Globus pallidus (tissue), 1 donor: ENCODE results near the gene FBXO24.
A peak's percentile ranks its signal among the peaks of the same experiment; 100 is the strongest.

Experiments
- DNase-seq: peaks from one replicate; pipeline ENCODE4 v3.0.0-alpha.2; 2015; ENCODE audit warnings: low spot score

Gene FBXO24

DNA sequence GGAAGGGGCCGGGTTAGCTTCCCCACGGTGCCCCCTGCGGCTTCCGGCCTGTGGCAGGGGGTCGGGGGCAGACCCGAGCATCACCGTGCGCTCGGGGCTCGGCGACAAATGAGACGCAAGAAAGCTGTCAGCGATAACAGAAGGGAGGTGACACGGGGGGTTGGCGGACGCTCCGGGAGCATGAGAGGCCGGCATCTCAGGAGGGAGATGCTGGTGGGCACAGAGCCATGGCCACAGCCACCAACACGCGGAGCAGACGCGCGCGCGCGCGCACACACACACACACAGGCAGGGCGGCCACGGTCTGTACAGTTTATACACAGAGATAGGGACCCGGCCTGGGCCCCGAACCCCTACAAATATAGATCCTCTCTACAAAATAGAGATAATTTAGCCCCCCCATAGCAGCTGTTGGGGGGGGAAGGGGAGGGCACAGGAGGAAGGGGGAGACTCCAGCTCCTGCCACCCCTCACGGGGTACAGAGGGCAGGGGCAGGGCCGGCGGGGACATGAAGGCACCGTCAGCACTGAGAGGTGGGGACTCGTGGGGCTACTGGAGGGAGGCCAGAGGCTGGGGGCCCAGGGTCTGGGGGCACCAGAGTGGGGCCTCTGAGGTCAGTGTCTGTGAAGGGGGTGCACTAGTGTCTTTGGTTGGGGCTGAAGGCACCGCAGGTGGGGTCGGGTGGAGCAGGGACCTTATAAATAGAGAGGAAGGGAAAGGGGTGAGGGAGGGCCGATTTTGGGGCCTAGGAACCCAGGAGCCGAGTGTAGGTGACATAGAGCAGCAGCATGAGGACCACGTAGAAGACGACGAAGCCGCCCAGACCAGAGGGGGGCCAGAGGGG is 11.5 kb upstream of the FBXO24 start:
- no peak for DNase-seq

DNA sequence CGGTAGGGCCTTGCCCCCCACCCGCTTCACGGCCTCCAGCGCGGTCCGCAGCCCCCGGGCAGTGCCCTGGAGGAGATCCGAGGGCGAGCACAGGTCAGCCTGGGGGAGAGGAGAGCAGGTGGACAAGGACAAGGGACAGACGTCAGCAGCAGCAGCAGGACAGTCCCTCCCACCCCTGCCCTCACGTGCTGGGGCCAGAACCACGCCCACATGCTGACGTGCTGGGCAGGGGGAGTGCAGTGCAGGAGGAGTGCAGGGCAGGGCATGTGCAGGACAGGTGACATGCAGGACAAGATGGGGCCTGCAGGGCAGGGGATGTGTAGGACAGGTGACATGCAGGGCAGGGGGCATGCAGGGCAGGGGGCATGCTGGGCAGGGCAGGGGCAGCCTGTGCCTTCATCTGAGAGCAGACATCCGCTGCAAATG is 10.9 kb upstream of the FBXO24 start:
- DNase-seq, result no peak

DNA sequence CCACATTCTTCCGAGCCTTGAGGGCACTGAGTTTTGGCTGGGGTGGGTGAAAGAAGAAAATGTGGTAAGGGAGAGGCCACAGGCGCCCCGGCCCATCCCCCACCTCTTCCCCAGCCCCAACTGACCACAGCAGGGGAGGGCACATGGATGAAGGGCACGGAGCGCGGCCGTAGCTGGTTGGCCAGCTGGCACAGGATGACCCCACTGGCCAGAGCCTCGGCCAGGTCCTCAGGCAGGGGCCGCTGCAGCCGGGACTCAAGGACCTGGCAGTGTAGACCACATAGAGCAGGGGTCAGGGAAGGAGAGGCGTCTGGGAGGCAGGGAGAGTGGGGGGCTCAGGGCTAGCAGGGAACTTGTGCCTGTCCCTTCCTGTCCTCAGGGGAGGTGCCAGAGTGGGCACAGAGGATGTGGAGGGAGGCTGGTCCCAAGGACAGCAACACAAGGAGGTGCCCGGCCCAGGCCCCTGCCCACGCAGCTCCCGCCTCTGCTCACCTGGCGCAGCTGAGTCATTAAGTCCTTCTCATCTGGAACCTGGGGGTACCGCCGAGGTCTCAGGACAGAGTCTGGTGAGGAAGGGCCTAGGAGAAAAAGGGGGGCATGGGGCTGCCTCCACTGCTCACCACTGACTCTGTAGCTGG is 10.3 kb upstream of the FBXO24 start:
- DNase-seq, result no peak

DNA sequence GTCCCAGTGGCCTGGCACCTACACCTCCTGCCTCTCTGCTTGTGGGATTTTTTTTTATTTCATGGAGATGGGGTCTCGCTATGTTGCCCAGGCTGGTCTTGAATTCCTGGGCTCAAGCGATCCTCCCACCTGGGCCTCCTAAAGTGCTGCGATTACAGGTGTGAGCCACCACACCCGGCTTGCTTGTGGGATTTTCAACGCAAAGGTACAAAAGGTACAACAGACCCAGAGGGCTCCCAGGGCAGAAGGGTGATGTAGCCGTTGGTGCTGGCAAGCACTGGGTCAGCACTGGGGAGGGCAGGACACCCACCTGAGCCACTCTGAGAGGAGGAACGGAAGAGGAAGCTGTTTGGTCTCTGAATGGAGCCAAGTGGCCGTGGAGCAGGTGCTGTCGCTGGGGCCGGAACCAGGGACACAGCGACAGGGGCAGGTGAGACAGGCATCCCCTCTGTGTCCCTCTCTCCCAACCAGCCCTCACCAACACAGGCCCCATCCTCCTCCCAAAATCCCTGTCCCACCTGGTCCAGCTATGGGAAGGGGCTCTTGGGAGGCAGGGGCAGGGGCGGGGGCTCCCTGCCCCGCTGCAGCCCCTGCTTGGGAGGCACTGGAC is 9.6 kb upstream of the FBXO24 start:
- DNase-seq, result no peak

DNA sequence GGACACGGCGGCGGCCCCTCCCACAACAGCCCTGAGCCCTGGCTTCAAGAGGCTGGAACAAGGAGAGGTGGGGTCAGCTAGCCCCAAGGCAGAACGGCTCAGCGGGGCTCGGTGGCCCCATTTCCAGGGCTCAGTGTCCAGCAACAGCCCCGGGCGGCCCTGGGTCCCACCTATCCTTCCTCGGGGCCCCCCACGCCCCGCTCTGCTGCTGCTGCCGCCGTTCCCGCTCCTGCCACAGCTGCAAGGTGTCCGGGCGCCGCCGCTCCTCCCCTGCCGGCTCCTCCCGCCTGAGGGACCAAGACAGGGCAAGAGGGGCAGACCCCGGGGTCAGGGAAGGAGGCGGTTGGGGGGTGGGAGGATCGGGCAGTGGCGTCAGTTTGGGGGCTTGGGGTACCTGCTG is 9.0 kb upstream of the FBXO24 start:
- DNase-seq, result no peak

DNA sequence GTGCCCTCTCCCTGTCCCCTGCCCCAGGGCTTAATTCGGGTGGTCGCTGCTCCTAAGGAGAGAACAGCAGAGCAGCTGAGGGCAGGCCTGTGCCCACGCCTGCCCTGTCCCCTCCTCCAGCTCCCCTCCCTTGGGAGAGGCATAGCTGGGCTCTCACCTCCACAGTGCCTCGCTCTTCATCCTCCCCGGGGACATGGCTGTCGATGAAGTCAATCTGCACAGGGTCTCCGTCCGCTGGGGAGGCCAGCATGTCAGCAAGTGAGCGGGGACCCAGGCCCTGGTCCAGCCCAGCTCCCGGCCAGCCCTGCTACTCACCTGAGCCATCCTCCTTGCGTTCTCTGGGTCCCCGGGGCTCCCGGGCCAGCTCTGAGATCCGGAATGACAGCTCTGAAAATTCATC is 8.6 kb upstream of the FBXO24 start:
- no peak for DNase-seq

DNA sequence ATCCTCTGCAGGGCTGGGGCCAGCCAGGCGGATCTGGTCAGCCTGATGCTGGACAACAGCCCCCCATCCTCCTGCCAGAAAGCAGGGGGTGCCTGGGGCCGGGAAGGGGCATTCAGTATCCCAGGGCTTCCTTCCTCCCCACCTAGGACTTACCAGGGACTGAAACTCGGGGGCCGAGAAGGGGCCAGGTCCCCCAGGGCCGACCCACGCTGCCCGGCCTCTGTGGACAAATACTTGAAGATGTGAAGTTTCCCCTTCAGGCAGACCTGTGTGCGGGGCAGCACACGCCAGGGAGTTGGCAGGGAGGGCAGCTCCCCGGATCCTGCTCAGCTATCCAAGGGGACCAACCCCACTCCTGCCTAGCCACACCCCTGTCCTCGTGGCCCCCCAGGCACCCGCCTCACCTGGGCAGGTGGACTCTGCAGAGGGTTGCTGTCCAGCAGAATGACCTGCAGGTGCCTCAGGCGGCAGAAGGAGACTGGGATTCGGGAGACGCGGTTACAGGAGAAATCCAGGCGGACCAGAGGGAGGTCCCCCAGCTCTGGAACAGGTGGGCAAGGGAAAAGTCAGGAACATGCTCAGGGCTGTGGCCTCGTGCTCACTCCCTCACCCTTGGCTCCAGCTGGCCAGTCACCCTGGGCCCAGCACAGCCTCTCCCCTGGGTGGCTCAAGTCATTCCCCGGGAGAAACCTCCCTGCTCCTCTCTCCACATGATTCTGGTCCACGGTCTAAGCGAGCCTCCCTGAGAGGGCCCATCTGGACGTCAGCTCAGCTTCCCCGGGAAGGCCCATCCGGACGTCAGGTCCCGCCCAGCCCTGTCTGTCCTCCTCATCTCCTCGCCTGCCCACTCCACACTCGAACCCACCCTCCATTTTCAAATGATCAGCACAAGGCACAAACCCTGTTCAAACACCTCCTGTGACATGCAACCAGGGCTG is 7.6 kb upstream of the FBXO24 start:
- DNase-seq, result no peak

DNA sequence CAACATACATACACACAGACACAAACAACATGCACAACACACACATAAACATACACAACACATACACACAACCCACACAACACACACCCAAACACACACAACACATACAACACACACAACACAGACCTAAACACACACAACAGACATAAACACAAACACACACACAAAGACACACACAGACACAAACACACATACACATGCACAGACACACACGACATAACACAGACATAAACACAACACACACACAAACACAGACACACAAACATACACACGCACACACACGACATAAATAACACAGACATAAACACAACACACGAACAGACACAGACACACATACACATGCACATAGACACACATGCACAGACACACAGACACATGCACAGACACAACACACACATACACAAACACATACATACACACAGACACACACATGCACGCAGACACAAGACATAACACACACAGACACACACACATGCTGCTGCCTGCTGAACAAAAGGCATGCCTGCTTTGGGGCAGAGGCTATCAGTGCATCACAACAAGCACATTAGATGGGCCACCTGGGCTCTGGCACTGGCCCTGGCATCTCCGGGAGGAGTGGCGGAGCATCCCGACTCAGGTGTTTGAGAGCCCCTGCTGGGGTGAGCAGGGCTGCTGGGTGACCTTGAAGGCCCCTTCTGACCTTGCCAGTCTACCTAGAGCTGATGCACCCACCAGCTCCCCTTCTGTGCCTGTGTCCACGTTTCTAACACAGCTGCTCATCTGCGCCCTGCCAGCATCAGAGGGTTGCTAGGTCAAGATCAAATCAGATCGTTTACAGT is 5.5 kb upstream of the FBXO24 start:
- no peak for DNase-seq

DNA sequence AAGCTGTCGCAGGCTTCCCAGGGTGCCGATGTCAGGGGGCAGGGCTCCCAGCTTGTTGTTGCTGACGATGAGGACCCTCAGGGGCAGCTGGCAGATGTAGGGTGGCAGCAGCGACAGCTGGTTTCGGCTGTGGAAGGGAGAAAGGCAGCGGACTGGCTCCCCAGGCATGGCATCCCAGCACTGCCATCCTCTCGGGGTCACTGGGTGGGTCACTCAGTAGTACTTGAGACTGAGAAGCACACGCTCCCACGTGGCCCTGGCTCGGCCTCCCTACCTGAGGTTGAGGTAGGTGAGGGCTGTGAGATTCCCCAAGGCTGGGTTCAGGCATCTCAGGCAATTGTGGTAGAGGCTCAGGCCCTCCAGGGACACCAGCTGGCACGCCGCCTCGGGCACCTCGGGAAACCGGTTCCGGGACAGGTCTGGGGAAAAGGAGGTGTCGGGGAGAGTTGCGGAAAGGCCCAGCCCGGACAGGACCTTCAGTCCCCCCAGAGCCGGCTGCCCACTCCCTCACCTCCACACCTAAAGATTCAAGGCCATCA is 4.0 kb upstream of the FBXO24 start:
- no peak for DNase-seq

DNA sequence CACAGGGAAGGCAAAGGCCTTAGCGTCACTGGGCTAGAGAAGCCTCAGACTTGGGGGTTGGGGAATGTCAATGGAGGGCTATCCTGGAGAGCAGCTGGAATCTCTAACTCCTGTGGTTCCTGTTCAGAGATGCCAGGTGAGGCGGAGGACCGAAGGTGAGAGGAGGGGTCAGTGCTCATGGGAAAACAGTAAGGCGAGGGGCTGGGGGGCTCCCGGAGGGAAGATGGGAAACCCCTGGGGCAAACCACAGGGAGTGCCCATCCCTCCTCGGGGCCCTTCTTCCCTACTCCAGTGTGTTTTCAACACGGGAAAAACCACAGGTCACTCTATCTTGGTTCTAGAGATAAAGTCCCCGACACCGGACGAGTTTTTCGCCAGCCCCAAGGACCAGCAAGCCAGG is 3.5 kb upstream of the FBXO24 start:
- no peak for DNase-seq

DNA sequence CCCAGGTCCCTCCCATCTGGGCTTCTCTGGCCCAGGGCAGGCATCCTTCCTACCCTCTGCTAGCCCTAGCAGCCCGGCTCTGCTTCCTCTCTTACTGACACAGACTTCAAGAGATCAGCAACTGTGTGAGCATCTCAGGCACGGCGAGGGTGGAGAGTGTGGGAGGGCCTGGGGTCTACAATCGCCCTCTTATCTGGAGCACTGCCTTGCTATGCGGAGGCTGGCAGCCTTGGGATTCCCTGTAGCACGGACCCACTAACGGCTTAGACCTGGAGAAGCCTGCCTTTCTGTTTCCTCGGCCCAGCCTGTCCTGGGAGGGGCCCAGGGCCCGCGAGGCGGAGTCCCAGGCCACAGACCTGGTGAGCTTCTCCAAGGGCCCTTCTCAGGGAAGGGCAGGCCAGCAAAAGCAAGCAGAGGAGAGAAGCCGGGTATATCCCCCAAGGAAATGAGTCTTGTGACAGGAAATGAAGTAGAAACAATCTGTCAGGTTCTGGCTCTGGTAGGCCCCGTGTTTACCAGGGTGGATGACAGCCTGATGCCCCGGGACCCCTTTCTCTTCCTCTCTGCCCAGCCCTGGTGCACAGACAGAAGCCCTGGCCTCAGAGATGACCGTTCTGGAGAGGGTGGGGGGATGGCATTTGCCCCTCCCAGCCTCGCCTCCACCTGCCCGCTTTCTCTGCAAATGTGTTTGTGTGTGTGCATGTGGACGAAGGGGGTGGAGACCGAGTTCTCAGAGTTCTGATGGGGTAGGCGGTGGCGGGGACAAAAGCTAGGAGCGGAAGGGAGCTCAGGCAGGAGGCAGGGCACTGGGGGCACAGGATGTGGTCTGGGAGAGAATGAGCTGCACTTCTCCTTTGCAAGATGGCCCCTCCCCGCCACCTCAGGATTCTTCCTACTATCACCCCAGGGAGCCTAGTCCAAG is 2.7 kb upstream of the FBXO24 start:
- peak; percentile 54 for DNase-seq

DNA sequence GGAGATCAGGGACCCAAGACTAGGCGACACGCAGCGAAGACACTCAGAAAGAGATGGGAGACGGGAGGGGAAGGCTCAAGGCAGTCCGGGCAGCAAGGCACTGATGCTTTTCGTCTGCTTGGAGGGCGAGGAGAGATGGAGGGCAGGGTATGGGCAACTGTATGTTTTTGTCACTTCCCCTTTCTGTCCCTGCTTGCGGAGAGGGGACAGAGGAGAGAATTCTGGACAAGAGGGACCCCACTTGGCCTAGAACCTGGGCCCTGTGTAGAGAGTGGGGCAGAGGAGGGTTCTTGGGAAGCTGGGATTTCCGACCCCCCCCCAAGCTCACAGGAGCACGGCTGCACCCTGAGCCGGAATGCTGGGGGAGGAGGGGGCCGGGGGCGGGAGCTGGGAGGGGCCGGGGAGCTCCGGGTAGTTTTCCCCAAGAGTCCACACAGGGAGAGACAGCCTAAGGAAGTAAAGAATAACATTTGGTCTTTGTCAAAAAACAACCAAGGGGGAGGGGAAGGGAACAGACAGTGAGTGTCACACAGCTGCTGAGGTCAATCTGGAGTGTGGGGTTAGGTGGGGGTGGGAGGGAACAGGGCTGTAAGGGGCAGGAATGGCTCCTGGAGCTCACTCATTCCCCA is 2.0 kb upstream of the FBXO24 start:
- no peak for DNase-seq

DNA sequence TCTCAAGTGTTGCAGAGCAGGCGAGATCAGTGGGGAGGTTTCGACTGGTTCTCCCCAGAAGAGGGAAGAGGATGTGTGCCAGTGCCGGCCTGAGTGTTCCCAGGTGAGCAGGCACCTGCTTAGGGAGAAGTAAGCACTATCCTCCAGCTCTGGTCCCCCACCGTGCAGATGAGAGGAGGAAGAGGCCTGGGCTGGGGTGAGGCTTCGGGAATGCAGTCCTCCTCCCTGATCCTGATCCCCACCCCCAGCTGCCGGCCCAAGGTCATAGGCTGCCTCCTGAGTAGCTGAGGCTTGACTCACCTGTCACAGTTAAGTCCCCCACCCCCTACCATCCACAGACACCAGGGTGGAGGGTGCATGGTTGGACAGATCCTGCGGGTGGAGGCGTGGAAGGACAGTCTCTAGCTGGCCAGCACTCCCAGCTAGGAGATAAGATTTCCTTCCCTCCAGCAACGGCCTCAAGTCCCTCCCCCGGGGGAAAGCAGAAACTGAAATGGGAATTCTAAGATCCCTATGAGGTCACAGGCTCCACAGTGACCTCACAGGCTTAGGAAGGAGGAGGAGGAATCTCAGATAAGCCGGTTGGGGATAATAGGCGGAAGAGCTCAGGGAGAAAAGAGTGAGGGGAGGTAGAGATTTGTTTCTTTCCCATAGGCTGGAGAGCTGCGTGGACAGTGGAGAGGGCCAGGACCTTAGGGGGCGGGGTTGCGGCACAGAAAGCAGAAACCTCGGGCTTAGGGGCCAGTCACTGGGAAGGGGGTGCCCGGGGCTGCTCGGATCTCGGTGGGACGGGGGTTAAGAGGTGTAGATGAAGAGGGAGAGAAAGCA is 1.2 kb upstream of the FBXO24 start:
- no peak for DNase-seq

DNA sequence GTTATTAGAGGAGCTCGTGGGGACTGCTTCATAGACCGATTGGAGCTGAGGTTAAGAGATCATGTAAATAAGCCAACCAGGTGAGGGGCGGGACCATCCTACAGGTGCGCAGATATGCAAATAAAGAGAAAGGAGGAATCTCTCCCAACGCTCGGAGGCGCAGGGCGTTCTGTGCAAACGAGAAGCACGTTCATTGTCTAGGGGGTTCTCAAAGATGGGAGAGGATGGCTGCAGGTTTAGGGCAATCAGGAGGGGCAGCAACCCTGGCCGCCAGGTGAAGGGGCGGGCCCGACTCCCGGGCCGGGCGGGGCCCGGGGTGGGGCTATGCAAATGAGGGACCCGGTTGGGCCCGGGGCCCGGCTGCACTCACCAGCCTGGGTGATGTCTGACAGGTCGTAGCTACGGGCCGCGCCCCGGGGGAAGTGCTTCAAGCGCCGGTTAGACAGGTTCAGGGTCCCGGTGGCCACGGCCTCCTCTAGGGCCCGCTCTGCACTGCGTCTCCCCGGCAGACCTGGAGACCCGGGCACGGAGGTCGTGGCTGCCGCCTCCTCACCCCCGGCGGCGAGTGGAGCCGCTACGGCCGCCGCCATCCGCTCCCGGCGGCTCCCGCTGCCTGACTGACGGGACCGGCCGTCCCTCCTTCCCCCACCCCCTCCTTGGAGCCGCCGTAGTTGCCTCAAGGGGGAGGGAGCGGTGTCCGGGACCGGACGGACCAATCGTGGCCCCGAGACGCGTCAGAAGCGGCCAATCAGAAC is 440 bp upstream of the FBXO24 start, which contains the start of gene LRCH4:
LRCH4 (minus strand) TSS at position 619 of the 755 bp plus-strand sequence; CDS start at position 590, 29 bp downstream.
- DNase-seq, result no peak

DNA sequence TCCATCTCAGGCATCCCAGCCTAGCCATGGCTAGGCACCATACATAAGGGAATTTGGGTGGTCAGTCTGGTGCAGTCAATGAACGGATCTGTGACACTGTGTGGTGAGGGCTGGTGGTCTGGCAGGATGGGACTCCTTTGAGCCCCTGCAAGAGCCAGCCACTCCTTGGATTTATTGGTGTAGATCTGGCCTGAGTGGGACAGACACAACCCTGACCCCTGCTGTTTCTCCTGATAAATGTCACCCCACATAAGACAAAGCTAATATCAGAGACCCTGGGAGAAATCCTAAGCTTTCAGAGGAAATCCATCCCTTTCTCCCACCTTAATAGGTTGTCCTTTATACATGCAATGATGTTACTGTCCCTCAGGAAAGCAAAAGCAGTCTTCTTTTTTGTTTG is 2.3 kb downstream of the FBXO24 start:
- DNase-seq, result no peak

DNA sequence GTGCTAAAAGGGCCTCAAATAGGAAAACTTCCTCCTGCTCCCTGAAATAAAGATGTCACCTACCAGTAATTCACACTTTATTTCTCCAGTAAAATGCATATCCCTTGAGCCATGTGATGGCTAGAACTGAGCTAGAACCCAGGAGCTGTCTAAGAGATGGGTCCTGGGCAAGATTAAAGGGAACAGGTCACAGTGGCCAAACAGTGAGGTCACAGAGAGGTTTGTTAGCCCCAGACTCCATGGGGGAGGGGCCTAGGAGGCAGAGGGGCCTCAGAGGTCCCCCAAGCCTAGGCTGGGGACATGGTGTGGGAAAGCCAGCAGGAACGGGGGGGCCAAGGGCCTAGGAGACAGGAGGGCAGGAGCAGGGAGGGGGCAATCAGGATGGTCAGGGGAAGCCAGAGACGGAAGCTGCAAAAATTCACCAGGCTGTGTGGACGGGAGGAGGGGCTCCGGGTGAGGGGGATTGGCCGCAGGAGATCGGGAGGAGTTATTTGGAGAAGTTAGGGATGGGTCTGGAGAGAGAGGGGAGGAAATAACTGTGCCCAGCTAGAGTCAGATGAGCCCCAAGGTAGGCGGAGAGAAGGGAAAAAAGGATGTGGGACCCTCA is 3.3 kb downstream of the FBXO24 start:
- DNase-seq, result no peak

DNA sequence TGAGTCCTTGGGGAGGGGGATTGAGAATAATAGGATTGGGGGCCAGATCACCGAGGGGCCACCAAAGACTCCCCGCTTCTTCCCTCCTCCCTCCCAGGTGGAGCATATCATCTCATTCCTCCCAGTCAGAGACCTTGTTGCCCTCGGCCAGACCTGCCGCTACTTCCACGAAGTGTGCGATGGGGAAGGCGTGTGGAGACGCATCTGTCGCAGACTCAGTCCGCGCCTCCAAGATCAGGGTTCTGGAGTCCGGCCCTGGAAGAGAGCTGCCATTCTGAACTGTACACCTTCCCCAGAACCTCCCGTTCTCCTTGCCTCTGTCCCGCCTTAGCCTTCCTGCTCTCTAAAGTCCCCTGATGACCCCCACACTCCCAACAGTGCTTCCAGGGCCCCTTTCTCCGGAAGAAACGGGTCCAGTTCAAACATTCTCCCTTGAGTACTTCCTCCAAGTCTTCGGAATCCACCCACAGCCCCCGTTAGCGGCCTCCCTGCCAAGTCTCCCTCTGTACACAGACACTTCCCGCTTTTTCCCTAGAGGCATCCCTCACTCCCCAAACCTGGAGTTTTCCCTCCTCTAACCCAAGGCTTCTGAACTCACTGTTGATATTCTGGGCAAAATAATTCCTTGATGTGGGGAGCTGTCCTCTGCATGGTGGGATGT is 4.1 kb downstream of the FBXO24 start:
- no peak for DNase-seq
